ENCODE results near the gene RUSF1.
"Not testable (repeated sequence)": the region's sequence is repeated elsewhere in the genome, so short reads cannot be mapped to it uniquely, and the experiment has no call there.

RUSF1 gene

GRCh38 chr16:31485571-31485970 is 22.6 kb downstream of the RUSF1 start:
- ATAC-seq = no peak

DNA sequence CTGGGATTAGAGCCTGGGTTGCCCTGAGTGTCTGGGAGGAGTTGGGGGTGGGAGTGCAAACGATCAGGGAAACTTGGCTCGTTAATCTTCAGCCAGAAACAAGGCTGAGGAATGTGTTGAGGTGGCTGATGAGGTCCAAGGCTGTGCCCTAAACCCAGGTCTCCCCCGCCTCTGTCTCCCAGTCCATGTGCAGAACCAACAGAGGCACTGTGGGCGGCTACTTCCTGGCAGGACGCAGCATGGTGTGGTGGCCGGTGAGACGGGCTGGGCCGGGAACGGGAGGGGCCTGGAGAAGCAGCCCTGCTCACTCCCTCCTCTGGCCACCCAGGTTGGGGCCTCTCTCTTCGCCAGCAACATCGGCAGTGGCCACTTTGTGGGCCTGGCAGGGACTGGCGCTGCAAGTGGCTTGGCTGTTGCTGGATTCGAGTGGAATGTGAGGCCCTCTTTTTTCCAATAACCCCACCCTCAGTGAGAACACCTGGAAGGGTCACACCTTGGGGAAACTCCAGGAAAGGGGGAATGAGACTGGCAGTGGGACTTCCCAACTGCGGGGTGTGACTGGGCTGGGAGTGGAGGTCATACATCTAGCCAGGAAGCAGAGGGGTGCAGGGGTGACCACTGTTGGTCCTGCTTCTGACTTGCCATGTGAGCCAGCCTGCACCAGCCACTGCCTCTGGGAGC is 23.6 kb downstream of the RUSF1 start:
- no peak for ATAC-seq

- ATAC-seq = not testable (repeated sequence)
Measured at GRCh38 chr16:31484048-31484447, 24.1 kb downstream of the RUSF1 start.

GRCh38 chr16:31483081-31483480 is 25.1 kb downstream of the RUSF1 start, which contains the start of gene SLC5A2:
Gene SLC5A2, plus strand, starts transcription at chr16:31483123. Its CDS starts 14 bp downstream, at chr16:31483137.
- ATAC-seq = no peak

DNA sequence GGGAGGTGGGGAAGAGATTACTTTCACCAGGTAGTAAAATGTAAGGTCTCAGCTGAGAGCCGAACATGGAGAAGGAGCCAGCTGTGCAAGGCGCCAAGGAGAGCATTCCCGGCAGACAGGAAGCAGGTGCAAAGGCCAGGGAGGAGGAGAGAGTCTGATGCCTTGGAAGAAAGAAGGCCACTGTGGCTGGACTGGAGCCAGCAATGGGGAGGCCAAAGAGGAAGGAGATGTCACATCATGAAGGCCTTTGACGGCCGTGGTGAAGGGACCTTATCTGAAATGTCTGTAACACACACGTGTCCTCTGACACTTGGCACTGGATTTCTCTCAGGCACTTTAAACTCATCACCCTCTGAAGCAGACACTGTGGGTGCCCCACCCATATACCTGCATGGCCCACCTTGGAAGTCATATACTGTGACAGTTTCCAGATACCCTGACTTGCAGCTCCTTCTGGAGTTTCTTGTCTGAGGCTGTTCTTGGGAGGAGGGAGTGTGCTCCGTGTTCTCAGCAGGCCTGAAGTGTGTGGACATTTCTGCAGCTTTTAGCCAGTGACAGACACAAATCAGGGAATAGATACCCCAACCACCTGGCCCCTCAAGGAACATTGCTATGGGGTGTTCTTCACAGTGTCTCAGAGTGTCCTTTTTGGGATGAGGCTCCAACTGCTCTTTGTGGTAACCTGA is 27.2 kb downstream of the RUSF1 start:
- no peak for ATAC-seq

- ATAC-seq = no peak
Measured at GRCh38 chr16:31479751-31480150, 28.4 kb downstream of the RUSF1 start.

- ATAC-seq = no peak
Measured at GRCh38 chr16:31478956-31479355, 29.2 kb downstream of the RUSF1 start.

GRCh38 chr16:31477220-31478216 is 30.7 kb downstream of the RUSF1 start:
- ATAC-seq = peak; percentile 27 to 32

DNA sequence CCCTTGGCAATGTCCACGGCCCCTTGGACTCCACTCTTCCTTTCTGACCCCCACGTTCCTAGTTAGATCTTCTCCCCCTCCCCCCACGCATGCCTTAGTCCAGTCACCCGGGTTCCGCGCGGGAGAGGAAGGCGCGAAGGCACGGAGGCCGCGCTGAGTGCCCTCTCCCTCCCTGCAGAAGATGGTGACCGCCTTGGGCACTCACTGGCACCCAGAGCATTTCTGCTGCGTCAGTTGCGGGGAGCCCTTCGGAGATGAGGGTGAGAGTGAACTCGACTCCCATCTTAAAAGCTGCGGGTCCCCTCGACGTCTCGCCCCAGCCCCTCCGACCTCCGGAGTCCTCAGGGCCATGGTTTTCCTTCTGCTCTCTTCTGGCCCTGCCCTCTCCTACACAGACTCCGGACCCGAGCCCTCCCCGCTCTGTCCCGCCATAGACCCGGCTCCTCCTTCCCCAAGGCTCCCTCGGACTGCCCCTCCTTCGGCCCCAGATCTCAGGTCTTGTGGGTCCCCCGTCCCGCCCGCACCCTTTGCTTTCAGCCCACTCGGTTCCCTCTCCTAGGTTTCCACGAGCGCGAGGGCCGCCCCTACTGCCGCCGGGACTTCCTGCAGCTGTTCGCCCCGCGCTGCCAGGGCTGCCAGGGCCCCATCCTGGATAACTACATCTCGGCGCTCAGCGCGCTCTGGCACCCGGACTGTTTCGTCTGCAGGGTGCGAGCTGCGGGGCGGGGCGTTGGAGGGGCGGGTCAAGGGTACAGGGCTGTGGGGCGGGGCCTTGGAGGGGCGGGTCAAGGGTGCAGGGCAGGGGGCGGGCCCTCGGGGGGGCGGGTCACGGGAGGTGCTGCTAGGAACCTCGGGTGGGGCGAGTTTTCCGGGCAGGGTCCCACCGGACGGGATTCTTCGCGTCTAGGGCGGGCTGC is 31.6 kb downstream of the RUSF1 start:
- ATAC-seq = peak; percentile 86 to 92

DNA sequence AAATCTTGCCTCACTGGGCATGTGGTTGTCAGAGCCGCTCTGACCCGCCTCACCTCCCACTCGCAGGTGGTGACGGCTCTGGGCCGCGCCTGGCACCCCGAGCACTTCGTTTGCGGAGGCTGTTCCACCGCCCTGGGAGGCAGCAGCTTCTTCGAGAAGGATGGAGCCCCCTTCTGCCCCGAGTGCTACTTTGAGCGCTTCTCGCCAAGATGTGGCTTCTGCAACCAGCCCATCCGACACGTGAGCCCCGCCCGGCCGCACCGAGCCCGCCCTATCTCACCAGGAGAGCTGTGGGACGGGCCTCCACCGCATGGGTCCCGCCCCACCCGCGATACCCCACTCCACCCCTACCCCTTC is 32.3 kb downstream of the RUSF1 start:
- ATAC-seq = no peak

GRCh38 chr16:31474773-31475738 is 33.1 kb downstream of the RUSF1 start:
- ATAC-seq = no peak

GRCh38 chr16:31474173-31474714 is 33.9 kb downstream of the RUSF1 start:
- no peak for ATAC-seq

GRCh38 chr16:31473264-31473984 is 34.8 kb downstream of the RUSF1 start:
- ATAC-seq = no peak

- no peak for ATAC-seq
Measured at GRCh38 chr16:31472709-31473203, 35.4 kb downstream of the RUSF1 start.

DNA sequence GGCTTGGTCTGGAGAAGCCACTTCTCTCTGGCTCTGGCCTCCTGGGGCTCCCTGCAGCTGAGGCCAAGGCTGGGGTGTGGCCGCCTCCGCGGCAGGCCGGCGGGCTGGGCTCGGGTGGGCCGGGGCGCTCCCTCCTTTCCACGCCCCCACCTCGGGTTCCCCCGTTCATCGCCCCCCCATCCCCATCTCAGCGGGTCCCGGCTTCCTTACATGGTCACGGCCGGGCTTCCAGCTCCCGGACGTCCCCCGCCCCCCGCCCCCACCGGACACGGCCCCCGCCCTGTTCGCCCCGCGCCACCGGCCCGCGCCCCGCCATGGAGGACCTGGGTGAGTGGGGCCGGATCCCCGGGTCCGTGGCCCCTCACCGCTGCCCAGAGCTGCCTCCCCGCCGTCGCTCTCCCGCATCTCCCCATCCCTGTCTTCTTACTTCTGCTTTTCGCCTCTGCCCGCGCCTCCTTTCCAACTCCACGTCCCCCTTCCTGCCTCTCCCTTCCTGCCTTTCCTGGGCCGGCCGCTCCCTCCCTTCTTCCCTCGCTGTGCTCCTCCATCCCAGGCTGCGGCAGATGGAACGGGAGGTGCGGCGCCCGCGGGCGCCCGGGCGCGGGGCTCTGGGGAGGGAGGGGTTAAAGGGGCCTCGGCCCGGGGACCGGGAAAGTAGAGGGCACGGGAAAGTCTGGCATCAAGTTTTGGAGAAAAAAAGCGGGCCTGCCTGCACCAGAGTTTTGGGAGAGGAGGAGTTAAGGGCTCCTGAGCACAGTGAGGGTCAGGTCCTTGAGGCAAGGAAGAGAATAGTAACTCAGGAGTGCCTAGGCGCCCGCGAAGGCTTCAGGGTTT is 36.1 kb downstream of the RUSF1 start, which contains the start of gene TGFB1I1:
Gene TGFB1I1, plus strand, starts transcription at position 278 of the 834 bp plus-strand sequence. Its CDS starts 37 bp downstream, at position 315.
- no peak for ATAC-seq

DNA sequence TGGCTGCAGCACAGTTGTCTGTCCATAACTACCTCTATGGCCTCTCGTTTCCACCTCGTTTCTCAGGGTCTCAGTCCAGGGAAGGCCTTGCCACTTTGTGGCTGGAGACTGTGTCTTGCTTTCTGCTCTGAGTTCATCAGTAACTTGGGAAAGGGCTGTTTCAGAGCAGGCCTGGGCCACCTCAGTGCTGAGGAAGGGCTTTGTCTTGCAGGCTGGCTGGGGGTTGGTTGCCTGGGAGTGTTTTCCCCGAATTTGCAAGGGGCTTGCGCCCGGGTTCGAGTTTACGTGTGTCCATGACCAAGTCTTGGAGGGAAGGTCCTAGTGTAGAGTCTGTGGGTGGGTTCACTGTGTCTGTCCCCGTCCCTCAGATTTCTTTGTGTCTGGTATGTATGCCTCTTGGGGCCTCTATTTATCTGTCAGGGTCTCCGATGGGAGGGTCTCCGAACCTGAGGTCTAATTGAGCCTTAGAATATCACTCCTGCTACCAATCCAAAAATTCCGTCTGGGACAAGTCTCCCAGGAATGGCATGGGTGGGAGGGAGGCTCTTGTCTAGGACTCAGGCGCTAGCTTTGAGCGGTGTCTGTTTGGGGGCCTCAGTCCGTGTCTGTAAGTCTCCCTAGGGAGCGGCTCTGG is 36.8 kb downstream of the RUSF1 start:
- no peak for ATAC-seq

DNA sequence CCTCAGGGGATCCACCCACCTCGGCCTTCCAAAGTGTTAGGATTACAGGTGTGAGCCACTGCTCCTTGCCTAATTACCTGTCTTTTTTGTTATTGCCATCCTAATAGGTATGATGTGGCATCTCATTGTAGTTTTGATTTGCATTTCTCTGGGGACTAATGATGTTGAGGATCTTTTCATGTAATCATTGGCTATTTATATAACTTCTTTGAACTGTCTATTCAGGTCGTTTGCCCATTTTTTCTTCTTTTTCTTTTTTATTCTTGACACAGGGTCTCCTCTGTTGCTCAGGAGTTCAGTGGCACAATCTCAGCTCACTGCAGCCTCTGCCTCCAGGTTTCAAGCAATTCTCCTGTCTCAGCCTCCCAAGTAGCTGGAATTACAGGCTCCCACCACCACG is 37.6 kb downstream of the RUSF1 start:
- no peak for ATAC-seq

GRCh38 chr16:31467858-31468257 is 40.3 kb downstream of the RUSF1 start:
- ATAC-seq = no peak
